Stimulated activated CD4-positive, alpha-beta T cell treated with anti-CD3 and anti-CD28 coated beads, TNF-alpha, amount 100 ng/mL, for 1 hour (primary cell): ENCODE data around the gene ATF3.
A peak's percentile ranks its signal among the peaks of the same experiment; 100 is the strongest.
"Not testable (repeated sequence)": the region's sequence is repeated elsewhere in the genome, so short reads cannot be mapped to it uniquely, and the experiment has no call there.

Experiments
- DNase-seq, 3 donors: peaks; one replicate each; pipeline ENCODE4 v3.0.0-alpha.2; 2020; ENCODE audit warnings: low read depth in 3 of 3, low spot score in 1 of 3

The ATF3 gene

DNA sequence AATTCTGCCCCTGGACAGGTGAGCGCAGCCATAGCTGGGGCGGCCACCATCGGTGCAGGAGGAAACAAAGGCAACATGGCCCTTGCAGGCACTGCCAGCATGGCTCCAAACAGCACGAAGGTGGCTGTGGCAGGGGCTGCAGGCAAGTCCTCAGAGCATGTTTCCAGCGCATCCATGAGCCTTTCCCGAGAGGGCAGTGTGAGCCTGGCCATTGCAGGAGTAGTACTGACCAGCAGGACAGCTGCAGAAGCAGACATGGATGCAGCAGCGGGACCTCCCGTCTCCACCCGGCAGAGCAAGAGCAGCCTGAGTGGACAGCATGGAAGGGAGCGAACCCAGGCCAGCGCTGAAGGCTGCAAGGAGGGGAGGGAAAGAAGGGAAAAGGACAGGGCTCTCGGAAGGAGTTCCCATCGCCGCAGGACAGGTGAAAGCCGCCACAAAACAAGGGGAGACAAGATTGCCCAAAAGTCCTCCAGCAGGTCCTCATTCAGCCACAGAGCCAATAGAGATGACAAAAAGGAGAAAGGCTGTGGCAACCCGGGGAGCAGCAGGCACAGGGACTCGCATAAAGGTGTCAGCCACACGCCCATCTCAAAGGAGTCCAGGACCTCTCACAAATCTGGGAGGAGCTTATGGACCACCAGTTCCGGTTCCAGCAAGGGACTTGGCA lies 17.4 kb downstream of the ATF3 start:
- DNase-seq: no peak

GRCh38 chr1:212628046-212628445 lies 19.5 kb downstream of the ATF3 start:
- no peak for DNase-seq

DNA sequence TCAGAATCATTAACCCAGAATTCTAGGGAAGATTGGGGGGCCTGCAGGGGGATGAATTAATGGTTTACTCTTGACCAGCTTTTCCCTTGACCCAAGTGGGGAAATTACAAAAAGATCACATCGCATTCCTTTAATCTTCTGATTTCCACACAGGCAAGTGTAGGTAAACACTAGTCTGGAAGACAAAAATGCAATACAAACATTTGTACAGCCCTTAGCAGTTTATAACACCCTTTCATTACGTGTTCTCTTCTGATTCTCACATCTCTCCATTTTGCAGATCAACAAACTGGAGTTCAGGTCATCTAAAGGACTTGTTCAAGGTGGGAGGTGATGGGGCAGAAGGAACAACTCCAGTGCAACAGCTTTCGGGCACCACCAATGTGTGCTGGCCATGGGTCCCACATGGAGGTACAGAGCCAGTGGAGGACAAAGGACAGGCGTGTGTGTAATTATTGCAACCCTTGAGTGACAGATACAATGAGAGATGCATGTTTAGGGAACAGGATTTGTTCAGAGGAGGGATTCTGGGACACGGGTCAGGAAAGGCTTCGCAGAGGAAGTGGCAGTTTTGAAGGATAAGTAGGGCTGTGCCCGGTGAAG lies 20.4 kb downstream of the ATF3 start:
- DNase-seq: no peak

GRCh38 chr1:212629450-212630157 lies 21.0 kb downstream of the ATF3 start:
- no peak for DNase-seq

DNA sequence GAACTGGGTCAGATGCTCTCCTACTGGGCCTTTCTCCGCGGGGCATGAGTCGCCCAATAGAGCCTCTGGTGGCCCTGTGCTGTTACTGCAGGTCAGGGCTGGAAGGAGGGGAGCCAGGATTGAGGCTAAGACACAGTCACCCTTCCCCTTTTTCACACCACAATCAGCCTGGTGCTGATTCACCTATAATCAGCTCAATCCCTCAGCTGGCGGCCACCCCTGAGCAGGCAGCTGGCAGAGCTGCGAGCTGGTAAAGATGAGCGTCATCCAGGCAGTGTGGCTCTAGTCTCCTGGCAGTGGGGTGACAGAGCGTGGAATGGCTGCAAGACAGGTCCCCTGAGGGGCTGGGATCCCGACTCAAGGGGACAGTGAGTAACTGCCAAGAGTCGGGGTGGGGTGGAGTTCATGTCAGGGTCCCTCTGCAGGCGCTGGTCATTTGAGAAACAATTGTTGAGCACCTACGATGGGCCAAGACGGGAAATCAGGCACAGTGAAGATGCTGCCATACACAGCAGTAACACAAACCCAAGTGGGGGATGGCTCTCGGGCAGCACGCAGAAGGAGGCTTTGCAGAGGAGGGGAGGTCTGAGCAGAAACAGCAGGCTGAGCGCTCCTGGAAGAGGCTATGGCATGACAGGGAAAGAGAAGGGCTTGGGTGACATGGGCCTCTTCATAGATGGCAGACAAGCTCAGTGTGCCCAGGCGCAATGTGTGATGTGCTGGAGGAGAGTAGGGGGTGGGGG lies 21.8 kb downstream of the ATF3 start:
- DNase-seq: peak in 2 of 3 donors; percentile 29 to 38

GRCh38 chr1:212633161-212633560 lies 24.6 kb downstream of the ATF3 start:
- no peak for DNase-seq

- no peak for DNase-seq
Observed at GRCh38 chr1:212634252-212634651, 25.7 kb downstream of the ATF3 start.

DNA sequence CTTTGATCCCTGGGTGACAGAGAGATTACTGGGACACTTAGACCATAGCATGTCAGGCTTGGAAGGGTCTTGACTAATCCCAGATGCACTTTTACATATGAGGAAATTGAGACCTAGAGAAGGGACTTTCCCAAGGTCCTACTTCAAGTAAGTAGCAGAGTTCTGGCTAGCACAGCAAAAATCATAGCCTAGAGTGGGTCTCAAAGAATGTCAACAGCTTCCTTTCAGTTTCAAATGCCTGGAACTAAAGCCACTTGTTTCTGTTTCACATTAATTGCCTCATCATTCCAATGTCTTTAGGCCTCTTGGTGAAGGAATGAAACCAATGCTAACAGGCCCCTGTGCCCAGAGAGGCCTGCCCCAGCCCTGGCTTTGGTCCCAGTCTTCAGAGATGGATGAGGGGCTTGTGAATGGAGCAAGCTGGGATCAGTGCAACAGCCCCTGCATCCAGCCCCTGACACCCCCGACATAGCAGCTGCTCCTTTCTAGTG lies 26.6 kb downstream of the ATF3 start:
- DNase-seq: no peak

DNA sequence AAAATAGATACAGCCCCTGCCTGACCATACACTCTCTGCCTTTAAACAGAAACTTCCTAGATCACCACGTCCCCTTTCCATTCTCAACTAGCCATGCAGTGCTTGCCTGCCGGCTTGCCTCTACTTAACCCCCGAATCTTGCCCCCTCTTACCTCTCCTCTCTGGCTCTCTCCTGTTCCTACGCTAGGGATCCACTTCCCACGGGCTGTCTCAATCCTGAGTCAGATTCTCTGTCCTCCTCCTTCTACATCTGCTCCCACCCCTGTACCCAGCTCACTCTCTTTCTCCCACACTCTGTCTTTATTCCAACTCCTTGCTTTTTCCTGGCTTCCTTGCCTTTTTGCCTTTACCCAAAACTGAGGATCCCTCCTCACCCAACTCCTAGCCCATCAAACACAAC lies 29.3 kb downstream of the ATF3 start:
- no peak for DNase-seq

- no peak for DNase-seq
Observed at GRCh38 chr1:212638492-212639151, 30.1 kb downstream of the ATF3 start.

GRCh38 chr1:212639524-212639923 lies 31.0 kb downstream of the ATF3 start:
- not testable (repeated sequence) for DNase-seq

DNA sequence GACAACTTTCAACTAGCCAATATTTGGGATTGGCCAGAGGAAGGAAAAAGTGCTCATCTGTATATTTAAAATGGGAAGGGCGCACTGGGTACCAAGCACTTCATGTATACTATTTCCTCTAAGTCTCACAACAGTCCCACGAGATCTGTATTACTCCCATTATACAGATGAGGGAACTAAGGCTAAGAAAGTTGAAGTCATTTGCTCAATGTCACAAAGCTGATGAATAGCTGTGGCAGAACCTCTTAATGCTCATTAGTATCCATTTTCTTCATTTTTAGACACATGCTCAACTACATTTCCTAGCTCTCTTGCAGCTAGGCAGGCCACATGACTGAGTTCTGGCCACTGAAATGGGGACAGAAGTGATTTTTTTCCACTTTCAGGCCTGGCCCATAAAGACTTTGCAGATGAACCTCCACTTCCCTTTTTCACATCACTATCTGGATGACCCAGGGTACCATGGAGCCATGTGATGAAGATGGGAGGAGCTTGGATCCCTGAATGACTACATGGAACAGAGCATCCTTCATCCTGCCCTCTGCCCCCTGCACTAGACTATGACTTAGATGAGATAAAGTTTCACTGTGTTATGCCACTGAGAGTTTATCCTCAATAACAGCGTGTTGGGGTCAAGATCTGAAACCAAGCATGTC lies 31.8 kb downstream of the ATF3 start:
- no peak for DNase-seq

GRCh38 chr1:212641956-212642355 lies 33.4 kb downstream of the ATF3 start:
- DNase-seq: no peak

GRCh38 chr1:212643877-212644276 lies 35.3 kb downstream of the ATF3 start:
- no peak for DNase-seq

- no peak for DNase-seq
Observed at GRCh38 chr1:212644866-212645545, 36.4 kb downstream of the ATF3 start.

DNA sequence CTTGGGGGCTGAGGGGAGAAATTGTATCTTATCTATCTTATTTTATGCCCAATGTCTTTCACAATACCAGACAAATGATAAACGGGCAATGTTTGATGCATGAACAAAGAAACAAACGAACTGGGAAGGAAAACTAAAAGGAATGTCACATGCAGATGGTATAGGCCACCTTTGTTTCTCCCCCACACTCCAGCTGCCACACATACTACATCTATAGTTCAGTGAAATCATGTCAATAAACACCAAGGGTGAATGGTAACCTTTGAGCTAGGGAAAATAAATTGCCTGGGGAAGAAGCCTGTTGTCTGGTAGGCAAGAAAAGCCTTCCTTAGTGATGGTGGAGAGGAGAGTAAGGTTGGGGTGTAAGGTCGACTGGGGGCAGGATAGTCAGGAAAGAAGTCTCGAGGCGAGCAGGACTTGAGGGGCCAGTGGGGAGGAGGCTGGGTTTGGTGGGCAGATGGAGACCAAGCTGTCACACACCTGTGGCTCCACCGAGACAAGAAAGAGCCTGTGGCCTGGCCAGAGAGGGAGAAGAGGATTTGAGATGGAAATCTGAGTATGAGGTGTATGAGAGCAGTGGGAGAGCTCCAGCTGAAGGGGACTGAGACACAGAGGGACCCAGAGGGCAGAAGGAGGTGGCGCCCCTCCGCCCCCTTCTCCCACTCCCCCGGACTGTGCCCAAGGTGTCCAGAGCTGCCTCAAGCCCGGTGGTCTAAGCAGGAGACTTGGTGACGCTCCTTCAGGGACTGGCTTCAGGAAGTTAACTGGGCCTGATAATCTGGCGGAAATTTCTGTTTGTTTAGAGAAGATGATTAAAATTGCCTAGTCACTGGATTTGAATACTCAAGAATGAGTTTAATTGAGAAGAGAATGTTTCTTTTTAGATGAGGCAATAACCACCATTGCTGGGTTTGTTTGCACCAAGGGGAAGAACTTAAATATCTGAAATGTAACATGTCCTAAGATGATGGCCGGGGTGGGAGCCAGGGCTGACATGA lies 37.3 kb downstream of the ATF3 start:
- DNase-seq: no peak

DNA sequence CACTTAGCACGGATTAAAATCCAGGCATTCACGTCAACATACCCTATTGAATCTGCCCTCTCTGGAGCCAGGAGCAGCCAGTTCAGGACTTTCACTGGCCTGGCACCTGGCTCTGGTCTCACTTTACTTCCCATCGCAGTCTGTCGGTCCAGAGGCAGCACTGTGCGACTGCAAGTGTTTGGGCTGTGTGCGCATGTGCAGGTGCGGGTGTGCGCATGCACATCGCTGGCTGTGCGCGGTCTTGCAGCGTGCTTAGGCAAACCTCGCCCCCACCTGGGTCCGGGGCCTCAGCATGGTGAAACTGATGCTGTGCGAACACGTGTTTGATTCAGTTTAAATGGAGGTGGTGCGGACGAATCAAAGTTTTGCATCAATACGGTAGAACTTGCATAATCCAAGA lies 38.0 kb downstream of the ATF3 start:
- no peak for DNase-seq

- DNase-seq: no peak
Observed at GRCh38 chr1:212647004-212647403, 38.4 kb downstream of the ATF3 start.

DNA sequence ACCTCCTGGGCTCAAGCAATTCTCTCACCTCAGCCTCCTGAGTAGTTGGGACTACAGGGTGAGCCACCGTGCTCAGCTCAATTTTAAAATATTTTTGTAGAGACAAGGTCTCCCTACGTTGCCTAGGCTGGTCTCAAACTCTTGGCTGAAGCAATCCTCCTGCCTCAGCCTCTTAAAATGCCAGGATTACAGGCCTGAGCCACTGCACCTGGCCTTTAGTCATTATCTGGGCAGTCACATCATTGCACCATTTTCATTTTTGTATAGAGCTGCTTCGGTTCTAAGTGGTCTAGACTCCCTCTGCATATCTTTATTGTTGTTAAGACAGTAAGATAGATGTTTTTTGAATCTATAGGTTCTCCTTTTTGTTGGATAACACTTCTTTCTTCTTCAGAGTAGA lies 39.9 kb downstream of the ATF3 start:
- DNase-seq: no peak
